GM08714 (cell line): Measurements from ENCODE around the gene SUPT4H1.

Experiments
- H3K4me3 ChIP-seq: fragments of 200-500 bp; sonication (Bioruptor generic); 2 replicates; pipeline ENCODE4 v1.5.1; 2014; ENCODE audit warnings: mild to moderate bottlenecking, low read length, inconsistent platforms
- ZNF274 ChIP-seq: IDR thresholded peaks from 2 replicates; pipeline ENCODE4 v1.6.1; 2012; ENCODE audit warnings: mild to moderate bottlenecking, low read depth, low read length

Gene SUPT4H1

GRCh38 chr17:58362368-58363014 is 10.5 kb upstream of the SUPT4H1 start:
- TF ChIP-seq ZNF274 = no peak
- H3K4me3 ChIP-seq = no peak overlapping the region

GRCh38 chr17:58360296-58361063 is 8.5 kb upstream of the SUPT4H1 start:
- H3K4me3 ChIP-seq = no peak overlapping the region
- TF ChIP-seq ZNF274 = no peak

GRCh38 chr17:58358408-58359172 is 6.6 kb upstream of the SUPT4H1 start:
- no peak overlapping the region for H3K4me3 ChIP-seq
- TF ChIP-seq ZNF274 = no peak

GRCh38 chr17:58357312-58358297 is 5.6 kb upstream of the SUPT4H1 start:
- no peak overlapping the region for H3K4me3 ChIP-seq
- no peak for TF ChIP-seq ZNF274

- no peak overlapping the region for H3K4me3 ChIP-seq
- no peak for TF ChIP-seq ZNF274
Observed at GRCh38 chr17:58356231-58356630, 4.2 kb upstream of the SUPT4H1 start.

GRCh38 chr17:58354541-58355216 is 2.7 kb upstream of the SUPT4H1 start:
- H3K4me3 ChIP-seq = no peak overlapping the region
- TF ChIP-seq ZNF274 = no peak

GRCh38 chr17:58353389-58353825 is 1.4 kb upstream of the SUPT4H1 start:
- no peak for TF ChIP-seq ZNF274
- no peak overlapping the region for H3K4me3 ChIP-seq

GRCh38 chr17:58352596-58353388 is 791 bp upstream of the SUPT4H1 start:
- H3K4me3 ChIP-seq = peak overlapping the region; percentile 76
- TF ChIP-seq ZNF274 = no peak

- peak overlapping the region; percentile 76 for H3K4me3 ChIP-seq
- no peak for TF ChIP-seq ZNF274
Observed at GRCh38 chr17:58351182-58351581, 819 bp downstream of the SUPT4H1 start.

- no peak overlapping the region for H3K4me3 ChIP-seq
- TF ChIP-seq ZNF274 = no peak
Observed at GRCh38 chr17:58348038-58348437, 4.0 kb downstream of the SUPT4H1 start.

GRCh38 chr17:58345500-58345899 is 6.5 kb downstream of the SUPT4H1 start:
- peak overlapping the region; percentile 35; the same call in 1 of the 2 replicates for H3K4me3 ChIP-seq
- no peak for TF ChIP-seq ZNF274

- no peak for TF ChIP-seq ZNF274
- H3K4me3 ChIP-seq = peak overlapping the region; percentile 46; the same call in 1 of the 2 replicates
Observed at GRCh38 chr17:58344791-58345157, 7.2 kb downstream of the SUPT4H1 start.
